ENCODE measurements around the gene RECK.
A peak's percentile ranks its signal among the peaks of the same experiment; 100 is the strongest.
"Not testable (repeated sequence)": the region's sequence is repeated elsewhere in the genome, so short reads cannot be mapped to it uniquely, and the experiment has no call there.

The RECK gene

DNA sequence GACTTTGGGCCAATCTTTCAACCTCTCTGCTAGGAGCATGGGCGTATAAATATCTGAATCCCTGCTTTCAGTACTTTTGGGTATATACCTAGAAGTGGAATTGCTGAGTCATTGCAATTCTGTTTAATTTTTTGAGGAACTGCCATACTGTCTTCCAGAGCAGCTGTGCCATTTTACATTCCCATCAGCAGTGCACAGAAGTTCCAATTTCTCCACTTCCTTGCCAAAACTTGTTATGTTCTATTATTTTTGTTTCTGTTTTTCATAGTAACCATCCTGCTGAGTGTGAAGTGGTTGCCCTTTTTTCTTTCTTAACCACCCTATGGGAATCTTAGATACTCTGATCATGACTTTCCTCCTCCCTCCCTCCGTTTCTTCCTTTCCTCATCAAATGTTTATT is 121.4 kb downstream of the RECK start:
- DNase-seq (ENCODE audit: low read depth in 2 of 2) = no peak

DNA sequence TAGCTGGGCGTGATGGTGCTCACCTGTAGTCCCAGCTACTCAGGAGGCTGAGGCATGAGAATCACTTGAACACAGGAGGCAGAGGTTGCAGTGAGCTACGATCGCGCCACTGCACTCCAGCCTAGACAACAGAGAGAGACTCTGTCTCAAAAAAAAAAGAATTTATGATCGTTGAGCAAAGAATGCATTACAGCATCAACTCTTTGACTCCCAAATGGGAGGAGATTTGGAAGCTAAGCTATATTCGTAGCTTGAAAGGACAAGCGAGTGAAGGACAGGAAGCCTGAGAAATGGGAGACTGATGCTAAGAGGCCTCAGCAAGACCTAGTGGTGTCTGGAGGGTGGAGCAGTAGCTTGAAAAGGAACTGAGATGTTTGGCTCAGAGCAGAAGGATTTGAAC is 122.2 kb downstream of the RECK start:
- no peak for DNase-seq (ENCODE audit: low read depth in 2 of 2)

DNA sequence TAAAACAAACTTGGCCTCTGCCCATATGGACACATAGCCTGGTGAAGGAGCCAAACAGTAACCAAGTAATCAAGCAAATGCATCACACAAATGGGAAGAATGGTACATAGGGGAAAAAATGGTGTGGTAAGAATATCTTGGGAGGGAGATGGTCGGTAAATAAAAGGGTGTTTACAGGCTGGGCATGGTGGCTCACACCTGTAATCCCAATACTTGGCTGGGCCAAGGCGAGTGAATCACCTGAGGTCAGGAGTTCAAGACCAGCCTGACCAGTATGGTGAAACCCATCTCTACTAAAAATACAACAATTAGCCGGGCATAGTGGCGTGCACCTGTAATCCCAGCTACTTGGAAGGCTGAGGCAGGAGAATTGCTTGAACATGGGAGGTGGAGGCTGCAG is 122.8 kb downstream of the RECK start:
- DNase-seq (ENCODE audit: low read depth in 2 of 2) = not testable (repeated sequence)

DNA sequence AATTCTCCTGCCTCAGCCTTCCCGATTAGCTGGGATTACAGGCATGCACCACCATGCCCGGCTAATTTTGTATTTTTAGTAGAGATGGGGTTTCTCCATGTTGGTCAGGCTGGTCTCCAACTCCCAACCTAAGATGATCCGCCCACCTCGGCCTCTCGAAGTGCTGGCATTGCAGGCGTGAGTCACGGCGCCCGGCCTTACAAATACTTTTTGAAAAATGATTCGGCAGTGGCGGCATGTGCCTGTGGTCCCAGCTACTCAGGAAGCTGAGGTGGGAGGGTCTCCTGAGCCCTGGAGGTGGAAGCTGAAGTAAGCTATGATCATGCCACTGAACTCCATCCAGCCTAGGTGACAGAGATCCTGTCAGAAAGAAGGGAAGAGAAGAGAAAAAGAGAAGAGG is 123.4 kb downstream of the RECK start:
- DNase-seq (ENCODE audit: low read depth in 2 of 2) = not testable (repeated sequence)

DNA sequence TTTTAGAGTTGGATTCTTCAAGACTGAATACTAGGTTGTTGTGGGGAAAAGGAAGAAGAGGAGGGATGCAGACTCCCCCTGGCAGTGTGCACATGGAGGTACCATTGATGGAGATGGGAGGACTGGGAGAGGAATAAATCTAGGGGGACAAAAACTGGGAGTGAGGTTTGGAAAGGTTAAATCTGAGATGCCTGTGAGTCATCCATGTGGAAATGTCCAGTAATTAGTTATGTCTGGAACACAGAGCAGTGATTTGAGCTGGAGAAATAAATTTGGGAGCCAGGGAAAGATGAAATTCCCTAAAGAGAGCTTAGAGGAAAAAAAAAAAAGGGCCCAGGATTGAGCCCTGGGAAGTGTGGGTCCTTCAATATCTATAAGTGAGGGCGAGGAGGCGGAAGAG is 124.5 kb downstream of the RECK start:
- no peak for DNase-seq (ENCODE audit: low read depth in 2 of 2)

DNA sequence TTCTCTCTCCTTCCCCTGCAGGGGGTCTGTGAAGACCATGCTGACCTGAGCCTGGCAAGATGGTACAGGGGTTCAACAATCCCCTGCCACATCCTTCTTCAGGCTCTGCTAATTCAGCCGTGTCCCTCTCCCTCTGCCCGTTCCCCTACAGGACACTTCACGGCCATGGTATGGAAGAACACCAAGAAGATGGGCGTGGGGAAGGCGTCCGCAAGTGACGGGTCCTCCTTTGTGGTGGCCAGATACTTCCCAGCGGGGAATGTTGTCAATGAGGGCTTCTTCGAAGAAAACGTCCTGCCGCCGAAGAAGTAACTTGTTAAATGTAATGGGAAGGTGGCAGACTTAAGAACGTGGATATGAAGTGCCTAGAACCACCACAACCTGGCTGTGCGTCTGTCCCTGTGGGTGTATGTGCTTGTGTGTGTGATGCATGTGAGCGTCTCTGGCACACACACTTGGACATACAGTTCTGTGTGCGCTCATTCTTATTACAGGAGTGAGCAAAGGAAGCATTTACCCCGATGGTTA is 125.6 kb downstream of the RECK start:
- no peak for DNase-seq (ENCODE audit: low read depth in 2 of 2)

DNA sequence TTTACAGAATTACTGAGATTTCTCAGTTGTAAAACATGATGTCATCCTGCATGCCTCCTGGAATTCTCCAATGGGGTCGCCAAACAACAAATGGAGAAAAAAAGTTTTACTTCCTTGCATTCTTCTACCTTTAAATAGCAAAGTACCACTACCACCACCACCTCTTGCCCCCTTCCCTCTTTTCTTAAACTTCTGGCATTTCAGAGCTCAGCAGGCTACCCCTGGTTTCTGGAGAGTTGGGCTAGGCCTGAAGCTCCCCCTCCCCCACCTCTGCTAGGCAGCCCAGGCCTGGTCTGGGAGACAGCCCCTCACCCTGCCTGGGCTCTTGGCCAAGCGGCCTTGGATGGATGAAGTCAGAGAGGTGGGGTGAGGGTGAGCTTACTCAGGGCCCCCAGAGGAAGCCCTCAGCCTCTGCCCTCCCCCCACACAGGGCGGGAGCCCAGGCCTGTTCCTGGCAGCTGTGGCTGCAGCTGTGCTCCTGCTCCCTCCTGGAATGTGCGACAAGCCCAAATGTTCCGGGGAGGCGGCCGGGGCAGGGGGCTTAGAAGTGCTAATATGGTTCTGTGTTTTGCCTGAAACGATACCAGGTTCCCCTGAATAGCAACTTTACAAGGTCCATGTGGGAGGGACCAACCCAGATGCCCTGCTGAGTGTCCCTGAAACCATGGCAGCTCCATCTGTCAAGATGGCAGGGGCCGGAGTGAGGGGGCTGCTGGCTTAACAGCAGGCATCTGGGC is 126.5 kb downstream of the RECK start:
- DNase-seq (ENCODE audit: low read depth in 2 of 2) = no peak

DNA sequence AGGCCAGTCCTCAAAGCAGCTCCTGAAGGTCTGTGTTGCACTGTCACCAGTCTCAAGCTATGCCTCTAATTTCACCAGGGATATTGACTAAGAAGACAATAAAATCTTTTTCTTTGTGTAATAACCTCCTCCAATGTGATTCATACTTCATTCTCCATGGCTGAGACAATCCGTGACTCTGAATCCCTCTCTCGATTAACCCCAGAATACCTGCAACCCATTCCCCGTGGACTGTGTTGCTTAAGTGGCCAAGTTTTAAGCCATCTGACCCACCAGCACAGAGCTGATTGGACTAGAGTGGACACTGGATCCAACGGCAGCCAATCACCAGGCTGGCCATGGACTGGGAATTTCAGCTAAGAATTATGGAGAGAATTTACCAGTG is 127.1 kb downstream of the RECK start:
- DNase-seq (ENCODE audit: low read depth in 2 of 2) = no peak

DNA sequence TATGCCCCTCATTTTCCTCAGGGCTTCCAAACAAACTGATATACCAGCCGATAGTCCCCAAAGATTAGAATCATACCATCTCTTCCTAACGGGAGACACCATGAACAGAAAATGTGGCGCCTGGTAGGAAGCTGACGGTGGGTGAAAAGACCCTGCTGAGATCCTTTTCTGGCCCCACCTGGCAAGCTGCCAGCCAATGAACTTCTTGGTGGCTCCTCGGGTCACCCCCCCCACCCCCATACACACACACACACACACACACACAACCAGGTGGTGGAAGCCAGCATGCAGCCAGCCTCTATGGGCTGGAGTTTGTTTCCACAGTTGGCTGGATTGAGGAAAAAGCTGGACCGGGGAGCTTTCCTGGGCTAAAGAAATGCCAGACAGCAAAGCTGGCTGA is 127.7 kb downstream of the RECK start:
- no peak for DNase-seq (ENCODE audit: low read depth in 2 of 2)

DNA sequence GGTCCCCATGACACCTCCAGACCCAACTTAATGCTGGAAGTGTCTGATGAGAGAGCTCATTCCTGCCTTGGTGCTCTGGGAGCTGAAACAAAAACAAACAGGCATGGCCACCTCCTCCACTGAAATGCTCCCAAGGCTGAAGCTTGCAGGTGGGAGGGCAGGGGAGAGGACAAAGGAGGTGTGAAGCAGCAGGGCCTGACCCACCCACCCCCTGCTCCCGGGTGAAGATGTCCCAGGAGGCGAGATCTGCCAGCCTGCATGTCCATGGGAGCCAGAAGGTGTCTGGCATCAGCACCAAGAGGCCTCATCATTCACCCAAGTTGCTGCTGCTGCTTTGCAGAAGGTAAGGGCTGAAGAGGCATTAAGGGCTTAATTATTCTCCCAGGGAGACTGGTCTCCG is 128.3 kb downstream of the RECK start:
- DNase-seq (ENCODE audit: low read depth in 2 of 2) = no peak

DNA sequence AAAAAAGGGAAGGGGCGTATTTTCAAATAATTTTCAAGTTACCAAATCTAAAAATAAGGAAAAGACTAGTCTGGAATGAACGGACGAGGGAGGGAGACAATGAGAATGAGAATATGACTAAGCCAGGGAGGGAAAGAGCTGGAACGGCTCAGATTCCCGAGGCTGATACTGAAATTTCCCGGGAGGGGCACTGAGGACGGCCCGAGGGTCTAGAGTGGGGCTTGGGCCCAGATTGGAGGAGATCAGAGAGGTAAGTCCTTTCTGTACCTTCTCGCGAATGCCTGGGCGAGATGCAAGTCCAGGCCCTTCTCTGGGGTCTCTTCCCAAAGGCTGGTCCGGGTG is 129.1 kb downstream of the RECK start:
- no peak for DNase-seq (ENCODE audit: low read depth in 2 of 2)

DNA sequence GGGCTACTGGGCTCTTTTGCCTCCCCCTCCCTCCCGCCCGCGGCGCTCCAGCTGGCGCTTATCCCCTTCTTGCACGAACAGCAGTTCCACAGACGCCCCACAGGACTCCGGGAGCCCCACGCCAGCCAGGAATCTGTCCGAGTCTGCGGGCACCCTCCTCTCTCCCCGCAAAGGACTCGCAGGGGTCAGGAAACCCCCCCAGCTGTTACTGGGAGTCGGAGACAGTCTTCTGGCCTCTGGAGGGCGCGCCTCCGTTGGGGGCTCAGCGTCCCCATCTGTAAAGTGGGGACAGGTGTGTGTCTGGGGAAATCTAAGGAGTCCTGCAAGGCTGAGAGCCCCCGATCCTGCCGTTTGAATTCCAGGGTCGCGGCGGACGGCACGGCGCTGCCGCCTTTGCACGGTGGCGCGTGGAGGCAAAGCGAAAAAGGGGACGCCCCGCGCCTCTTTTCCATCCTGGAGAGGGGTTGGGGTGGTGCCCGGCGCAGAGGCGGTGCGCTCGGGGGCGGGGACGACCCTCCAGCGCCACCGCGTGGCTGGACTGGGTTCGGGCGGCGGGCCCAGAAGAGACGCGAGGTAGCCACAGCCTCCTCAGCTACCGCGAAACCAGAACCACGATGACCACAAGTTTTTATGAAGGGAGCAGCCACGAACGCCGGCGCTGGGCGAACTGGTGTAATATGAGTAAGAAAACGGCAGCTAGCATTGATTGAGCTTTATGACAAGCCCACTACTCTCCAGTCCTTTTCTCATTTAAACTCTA is 129.6 kb downstream of the RECK start:
- DNase-seq (ENCODE audit: low read depth in 2 of 2) = peak; percentile 69 to 76

DNA sequence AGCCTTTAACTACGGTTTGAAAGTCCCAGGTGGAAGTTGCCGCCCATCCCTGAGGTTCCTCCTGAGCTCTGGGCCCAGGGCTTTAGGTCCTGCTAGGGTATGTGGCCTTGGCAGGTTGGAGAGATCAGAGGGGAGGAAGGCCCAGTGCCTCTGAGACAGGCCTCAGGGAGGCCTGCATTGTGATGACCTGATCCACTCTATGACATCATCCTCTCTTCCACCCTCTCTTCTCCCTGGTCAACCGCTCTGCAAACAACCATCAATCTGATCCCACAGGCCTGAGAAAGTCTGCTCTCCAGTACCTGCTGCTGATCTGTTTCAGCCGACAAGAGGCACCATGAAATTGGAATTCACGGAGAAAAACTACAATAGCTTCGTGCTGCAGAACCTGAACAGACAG is 132.5 kb downstream of the RECK start, which contains the start of gene CCIN:
TSS of gene CCIN (plus strand) at position 223 of the 400 bp plus-strand sequence. CDS start at position 338, 115 bp downstream.
- no peak for DNase-seq (ENCODE audit: low read depth in 2 of 2)

DNA sequence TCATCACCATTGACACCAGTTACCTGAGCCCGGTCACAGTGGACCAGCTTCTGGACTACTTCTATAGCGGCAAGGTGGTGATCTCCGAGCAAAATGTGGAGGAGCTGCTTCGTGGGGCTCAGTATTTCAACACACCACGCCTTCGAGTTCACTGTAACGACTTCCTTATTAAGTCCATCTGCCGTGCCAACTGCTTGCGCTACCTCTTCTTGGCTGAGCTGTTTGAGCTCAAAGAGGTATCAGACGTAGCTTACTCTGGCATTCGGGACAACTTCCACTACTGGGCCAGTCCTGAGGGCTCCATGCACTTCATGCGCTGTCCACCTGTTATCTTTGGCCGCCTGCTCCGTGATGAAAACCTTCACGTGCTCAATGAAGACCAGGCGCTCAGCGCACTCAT is 133.0 kb downstream of the RECK start:
- no peak for DNase-seq (ENCODE audit: low read depth in 2 of 2)

DNA sequence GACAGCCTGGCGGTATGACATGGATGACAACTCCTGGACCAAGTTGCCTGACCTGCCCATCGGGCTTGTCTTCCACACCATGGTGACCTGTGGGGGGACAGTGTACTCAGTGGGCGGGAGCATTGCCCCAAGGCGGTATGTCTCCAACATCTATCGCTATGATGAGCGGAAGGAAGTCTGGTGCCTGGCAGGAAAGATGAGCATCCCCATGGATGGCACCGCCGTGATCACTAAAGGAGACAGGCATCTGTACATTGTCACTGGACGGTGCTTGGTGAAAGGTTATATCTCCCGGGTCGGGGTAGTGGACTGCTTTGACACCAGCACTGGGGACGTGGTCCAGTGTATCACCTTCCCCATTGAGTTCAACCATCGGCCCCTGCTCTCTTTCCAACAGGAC is 133.8 kb downstream of the RECK start:
- DNase-seq (ENCODE audit: low read depth in 2 of 2) = no peak

DNA sequence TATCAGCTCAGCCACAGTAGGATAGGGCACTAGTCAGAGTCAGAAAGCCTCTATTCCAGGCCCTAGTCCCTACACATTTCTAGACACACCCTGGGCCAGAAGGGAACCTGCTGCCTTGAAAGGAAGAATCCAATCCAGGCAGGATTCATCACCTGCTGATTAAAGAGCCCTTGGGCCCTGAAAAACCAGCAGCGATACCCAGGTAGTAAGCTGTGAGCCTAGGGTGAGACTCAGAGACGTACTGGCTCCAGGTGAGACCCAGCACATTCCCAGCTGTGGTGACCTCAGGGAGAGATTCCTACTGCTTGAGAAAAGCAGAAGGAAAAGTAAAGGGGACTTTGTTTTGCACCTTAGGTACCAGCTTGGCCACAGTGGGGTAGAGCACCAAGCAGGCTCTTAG is 137.1 kb downstream of the RECK start:
- no peak for DNase-seq (ENCODE audit: low read depth in 2 of 2)

Data from stimulated activated CD8-positive, alpha-beta memory T cell treated with anti-CD3 and anti-CD28 coated beads, Interleukin-7, amount 100 ng/mL, for 1 hour (primary cell).